Activated CD4-positive, CD25-positive, alpha-beta regulatory T cell treated with anti-CD3 and anti-CD28 coated beads, Interleukin-2, amount 50 U/mL, for 24 hours (primary cell): Measurements from ENCODE around the gene PIK3R3.
A peak's percentile ranks its signal among the peaks of the same experiment; 100 is the strongest.

Experiments used
- ATAC-seq, 2 donors: fragments of 150-1000 bp; cut with Tn5 transposase; one replicate each; pipeline ENCODE4 v1.10.0; 2021; ENCODE audit warnings: mild to moderate bottlenecking in 1 of 2, moderate library complexity in 1 of 2

Gene PIK3R3

DNA sequence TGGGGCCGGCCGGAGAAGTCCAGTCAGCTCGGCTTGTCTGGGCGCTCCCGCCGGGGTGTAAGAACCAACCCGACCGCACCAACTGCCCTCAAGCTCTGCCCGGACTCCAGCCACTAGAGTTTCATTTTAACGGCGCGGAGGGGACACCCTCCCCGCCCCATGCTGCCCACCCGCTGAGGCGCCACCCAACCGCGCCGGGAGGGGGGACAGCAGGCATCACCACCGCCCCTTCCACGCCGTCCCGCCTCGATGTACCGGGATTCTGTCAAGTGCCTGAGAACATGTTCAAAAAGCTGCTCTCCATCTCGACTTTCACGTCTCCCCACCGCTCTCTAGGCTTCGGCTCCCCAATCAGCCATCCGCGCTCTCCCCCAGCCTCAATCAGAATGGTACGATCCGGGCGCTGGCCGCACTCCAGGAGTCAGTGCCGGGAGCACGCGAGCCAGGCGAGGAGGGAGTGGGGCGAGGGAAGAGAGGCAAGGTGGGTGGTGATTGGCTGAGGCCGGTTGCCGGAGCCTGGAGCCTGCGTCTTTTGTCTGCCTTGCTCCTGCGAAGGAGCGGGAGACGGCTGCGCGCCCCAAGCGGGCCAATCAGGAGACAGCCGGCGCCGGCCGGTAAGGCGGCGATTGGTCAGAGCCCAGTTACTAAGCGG is at the start of gene PIK3R3:
TSS of gene PIK3R3 (minus strand) at position 101 of the 652 bp plus-strand sequence. CDS start 677 bp downstream, outside the sequence.
- peak; percentile 97 for ATAC-seq

DNA sequence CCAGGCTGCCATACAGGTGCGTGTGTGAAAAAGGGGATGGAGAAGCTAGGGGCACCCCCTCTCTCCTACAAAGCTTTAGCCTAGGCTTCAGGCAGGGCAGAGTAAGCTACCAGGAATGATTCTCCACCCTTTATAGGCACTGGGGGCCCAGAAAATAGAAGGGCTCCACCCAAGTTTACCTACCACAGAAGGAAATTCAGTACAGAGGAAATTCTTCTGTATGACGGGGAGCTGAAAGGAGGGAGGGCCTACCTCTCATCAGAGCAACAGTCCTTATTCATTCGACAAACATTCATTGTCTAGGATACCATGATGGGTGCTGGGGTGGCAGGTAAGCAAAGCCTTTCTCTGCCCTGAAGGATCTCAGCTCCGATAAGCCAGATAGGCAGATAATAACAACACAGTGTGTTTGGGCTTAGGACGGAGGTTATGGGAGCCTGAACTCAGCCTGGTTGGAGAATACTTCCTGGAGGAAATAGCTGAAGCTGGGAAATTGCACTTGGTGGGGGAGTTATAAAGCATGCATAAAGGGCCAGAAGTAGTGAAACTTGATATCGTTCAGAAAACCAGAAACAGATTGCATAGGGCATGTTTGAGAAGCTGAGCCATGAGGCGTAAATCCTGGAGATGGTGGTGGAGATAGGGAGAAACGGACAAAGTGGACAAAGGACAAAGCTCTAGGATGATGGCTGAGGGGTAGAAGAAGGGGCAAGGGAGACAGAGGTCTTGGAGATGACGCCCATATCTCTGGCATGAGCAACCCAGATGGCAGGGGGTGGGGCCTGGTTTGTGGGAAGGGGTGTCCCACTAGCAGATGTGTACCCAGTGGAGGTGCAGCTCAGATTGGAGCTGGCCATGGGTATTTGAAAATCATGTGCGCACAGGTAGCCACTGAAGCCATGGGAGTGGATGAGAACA is 49.2 kb upstream of the PIK3R3 start:
- ATAC-seq, result no peak

DNA sequence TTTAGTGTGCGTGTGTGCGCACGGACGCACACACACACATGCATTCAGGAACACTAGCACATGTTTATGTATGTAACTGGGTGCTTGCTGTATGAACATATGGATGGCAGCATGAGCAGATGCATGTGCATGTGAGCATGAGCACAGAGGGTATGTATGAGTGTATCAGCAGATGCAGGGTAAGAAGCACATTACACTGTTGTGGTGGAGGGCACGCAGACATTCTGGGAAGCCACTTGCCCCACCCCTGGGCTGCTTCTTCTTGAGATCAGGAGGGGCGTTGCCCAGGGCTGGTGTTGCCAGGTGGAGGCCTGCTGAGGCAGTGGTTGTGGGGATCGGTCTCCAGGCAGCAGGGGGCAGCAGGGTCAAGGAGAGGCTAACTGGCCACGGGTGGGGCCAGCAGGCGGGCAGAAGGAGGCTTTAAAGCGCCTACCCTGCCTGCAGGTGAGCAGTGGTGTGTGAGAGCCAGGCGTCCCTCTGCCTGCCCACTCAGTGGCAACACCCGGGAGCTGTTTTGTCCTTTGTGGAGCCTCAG is 47.7 kb upstream of the PIK3R3 start:
- no peak for ATAC-seq

DNA sequence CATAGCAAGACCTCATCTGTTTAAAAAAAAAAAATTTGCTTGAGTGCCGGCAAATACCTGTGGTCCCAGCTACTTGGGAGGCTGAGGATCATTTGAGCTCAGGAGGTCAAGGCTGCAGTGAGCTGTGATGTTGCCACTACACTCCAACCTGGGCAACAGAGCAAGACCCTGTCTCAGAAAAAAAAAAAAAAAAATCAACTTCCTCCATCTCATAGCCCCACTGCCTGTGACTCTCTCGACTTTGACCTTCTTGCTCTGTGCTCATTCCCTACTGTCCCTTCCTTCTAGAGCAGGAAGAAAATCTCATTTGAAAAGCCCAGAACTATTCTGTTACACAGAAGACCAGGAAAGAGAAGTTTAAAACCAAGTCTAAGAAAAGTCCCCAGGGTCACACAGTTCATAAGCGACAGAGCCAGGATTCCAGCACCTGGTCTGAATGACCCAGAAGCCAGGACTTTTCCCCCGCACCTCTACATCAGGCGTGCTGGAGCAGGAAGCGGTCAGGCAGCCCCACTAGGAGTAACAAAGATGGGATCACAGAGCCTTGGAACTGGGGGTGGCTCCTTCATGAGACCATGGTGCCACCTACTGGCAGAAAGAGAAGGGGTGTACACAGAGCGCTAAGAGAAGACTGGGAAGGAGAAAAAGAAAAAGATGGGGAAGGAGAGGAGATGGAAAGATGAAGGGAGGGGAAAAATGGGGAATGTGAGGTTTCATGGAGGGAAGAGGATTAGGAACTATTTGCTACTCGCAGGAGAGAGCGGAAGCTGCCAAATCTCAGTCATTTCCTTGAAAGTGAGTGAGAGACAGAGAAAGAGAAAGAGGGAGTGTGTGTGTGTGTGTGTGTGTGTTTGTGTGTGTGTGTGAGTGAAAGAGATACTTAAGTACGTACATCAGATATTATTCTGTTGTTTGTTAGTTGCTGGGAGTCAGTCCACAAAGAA is 47.0 kb upstream of the PIK3R3 start:
- peak; percentile 79 to 85 for ATAC-seq

DNA sequence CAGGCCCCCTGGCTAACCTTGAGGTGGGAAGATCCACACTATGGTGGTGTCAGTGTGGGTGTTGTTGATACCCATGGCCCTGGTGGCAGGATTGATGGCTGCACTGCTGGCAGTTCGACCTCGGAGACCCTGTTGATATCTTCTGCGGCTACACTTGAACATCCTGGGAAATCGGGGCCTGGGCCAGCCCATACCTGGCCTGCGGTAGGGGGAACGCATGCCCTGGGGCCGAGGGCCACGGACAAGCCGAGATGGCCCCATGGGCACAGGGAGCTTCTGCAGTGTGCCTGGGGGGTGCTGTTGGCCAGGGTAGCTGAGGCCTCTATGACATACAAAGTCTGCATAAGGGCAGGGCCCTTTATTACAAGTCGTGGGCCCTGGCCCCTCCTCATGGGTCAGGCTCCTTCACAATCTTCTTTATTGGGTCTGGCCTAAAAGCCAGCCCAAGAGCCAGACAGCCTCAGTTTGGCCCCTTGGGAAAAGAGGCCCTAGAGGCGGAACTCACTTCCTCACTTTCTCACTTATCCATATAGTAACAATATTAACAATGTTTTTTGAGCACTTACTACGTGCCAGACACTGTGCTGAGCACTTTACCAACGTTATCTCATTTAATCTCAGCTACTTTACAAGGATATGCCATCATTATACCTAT is 43.9 kb upstream of the PIK3R3 start, which contains the start of gene P3R3URF:
TSS of gene P3R3URF (minus strand) at position 278 of the 655 bp plus-strand sequence. CDS start at position 261, 17 bp downstream.
- no peak for ATAC-seq

DNA sequence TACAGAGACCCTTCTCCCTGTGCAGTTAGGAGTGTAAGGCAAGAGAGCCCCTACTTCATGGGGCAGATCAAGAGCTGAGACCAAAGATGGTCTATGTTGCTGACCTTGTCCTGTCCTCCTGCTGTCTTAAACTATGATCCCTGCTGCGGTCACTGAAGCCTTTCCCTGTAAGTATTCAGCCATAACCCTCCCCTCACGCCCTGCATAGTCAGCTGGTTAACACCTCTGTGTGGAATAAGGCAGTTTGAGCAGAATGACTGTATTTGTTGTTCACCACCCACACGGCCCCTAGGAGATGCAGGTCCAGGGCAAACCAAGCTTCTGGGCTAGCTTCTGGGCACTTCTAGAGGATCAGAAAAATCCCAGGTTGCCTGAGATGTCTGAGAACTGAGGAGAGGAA is 42.8 kb upstream of the PIK3R3 start:
- ATAC-seq, result no peak

DNA sequence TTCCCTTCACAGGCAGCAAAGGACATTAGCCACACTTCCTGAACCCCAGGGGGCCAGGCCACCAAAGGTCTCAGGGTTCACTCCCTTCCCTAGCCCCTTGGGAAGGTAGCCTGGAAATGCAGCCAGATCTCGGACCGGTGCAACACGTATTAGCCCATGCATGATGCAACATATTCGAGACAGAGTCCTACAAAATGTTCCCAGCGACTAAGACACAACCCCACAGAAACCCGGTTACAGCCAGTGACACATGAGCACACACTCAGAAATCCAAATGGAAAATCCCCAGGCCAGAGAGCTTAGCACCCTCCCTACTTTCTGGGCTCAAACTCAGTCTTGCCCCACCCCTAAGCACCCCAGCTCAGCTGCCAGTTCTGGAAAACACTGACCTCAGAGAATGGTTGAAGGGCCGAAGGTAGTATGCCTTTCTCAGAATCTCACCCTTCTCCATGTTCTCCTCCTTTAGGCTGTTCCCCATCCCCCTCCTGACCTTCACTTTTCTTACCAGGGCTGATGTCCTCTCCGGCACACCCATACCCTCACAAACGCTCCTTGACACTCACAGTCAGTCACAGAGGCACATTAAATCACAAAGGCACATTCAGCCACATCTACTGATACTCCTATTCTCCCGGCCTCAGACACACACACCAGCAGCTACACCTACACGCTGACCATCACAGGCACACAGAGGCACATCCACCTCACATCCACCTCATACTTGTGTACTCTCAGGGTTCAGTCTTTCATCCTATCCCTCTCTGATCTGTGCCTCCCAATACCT is 42.2 kb upstream of the PIK3R3 start, which contains the start of gene TSPAN1:
TSS of gene TSPAN1 (plus strand) at position 640 of the 784 bp plus-strand sequence. CDS start 6,021 bp downstream, outside the sequence.
- ATAC-seq, result no peak

DNA sequence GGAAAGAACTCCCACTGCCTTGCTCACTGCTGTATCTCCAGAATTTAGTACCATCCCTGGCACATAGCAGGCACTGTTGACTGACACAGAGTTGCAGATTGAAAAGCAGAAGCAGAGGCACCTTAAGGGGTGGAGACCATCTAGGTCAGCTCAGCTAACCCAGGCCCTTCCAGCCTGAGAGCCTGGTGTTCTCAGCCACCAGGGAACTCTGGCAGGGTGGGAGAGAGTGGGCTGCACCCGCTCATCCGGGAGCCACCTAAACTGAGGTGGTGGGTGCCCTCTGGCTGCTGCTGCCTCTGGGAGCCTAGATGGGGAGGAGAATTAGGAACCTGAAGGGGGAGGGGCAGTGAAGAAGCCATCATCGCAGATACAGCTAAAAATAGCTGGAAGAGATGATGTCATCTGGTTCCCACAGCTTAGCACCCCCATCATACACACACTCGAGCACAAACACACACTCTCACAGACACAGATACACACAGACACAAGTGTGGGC is 41.0 kb upstream of the PIK3R3 start:
- no peak for ATAC-seq

DNA sequence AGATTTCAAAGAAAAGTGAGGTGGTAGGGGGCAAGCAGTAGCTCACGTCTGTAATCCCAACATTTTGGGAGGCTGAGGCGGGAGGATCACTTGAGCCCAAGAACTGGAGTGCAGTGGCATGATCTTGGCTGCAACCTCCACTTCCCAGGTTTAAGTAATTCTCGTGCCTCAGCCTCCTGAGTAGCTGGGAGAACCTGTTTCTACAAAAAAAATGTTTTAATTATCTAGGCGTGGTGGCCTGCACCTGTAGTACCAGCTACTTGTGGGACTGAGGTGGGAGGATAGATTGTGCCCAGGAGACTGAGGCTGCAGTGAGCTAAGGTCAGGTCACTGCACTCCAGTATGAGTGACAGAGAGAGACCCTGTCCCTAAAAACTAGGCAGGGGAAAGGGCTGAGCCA is 39.9 kb upstream of the PIK3R3 start:
- no peak for ATAC-seq

DNA sequence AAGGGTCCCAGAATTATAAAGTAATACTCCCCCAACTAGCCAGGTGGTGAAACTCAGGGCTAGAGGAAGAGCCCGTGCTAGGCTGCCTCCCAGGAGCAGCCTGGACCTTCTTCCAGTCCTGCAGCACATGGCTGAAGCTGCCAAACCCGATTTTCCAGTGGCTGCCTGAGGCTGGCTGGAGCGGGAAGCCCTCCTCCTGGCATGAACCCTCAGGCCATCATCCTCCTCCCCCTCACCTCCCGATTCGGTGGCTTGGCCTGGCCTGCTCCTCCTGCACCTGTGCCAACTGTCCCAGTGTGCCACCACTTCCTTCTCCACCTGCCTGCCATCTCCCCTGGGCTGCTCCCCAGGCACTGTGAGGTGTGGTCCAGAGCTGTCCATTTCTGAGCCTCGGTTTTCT is 39.4 kb upstream of the PIK3R3 start:
- no peak for ATAC-seq

DNA sequence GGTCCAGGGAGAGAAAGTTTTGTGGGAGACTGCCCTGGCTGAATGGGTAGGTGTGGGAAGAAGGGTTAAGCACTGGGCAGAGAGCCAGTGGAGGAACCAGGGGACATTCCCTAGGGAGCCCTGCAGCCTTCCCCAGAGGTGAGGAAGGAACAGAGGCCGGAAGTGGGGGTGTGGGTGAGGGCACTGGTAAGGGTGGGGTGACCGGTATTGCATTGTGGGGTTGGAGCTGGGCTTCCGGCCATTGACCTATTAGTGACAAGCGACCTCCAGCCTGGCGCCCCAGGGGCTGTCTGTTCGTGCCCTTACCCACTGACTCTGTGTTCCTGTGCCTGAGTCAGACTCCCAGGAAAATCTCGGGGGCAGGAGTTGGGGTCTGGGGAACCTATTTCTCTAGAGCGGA is 38.9 kb upstream of the PIK3R3 start:
- ATAC-seq, result no peak

DNA sequence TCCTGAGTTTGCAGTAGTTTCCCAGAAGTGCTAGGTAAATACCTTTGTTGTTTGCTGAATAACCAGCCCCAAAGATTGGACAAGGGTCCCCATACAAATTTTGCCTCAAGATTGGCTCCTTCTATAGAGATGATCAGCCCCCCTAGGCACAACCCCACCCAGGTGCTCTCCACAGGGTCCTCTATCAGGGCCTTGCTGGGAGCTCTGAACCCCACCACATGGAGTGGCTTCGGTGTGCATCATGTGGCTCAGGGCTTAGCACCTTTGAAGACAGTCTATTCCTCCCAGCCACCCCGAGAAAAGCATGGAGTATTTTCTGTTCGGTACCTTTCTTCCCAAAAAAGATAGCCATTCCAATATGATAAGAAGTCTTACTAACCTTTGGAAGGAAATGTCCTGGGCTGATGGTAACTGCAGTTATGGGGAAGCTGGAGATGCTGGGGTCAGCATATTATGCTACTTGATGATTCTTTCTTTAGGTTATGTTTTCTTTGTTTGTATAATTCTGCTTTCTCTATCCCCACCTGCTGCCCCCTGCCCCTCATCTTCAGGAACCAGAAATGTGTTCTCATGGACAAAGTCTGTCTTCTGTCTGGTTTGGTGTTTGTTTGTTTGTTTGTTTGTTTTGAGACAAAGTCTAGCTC is 37.5 kb upstream of the PIK3R3 start:
- no peak for ATAC-seq

DNA sequence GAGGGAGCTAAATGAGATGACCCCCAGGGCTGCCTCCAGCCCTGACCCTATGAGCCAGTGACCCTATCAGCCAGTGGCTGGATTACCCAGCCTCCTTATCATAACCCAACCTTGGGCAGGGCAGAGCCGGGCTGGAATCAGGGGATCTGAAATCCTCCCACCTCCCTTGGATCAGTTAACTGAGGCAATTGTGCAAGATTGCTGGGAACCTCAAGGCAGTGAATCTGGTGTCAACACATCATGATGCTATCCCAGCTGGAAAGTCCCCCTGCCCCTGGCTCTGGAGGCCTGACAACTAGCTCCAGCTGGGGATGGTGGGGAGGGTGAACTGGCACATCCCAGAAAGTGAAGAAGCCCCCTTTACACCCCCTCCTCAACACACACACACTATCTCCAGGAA is 36.0 kb upstream of the PIK3R3 start:
- no peak for ATAC-seq

DNA sequence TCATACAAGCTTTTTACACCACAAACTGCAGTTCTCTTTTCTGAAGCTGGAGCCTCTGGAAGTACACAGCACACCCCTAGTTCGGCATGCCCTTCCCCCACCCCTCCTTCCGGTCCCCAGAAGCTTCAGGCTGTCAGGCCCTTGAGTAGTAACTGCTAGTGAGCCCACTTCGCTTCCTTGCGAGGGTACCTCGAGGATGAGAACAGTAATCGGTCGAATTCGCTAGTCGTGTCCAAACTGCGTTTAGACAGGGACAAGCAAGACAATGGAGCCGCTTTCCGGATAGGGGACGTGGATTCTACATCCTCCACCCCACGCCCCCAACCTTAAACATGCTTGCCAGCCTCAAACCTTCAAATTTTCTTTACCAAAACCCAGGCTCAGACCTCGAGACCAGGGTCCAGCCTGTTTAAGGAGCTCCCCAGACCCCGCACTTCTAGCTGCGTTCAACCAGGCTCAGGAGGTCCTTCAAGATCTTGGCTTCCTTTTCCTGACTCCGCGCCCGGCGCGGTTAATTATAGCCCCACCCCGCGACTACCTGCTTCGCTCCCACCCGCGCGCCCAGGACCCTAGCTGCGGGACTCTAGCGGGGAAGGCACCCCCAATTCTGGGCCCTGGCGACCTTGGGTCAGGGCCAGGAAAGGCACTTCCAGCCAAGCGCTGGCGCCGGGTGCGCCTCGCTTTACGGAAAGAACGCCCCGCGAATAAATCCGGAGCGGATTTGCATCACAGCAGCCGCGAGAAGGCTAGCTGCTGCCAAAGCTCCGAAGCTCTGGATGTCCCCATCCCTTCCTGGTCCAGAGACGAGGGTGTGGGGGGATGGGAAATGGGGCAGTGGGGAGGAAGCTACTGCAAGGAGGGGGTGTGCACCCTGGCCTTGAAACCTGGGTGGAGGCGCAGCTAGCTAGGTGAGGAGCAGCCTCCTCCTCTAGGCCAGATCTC is 34.4 kb upstream of the PIK3R3 start:
- peak; percentile 63 to 64 for ATAC-seq

DNA sequence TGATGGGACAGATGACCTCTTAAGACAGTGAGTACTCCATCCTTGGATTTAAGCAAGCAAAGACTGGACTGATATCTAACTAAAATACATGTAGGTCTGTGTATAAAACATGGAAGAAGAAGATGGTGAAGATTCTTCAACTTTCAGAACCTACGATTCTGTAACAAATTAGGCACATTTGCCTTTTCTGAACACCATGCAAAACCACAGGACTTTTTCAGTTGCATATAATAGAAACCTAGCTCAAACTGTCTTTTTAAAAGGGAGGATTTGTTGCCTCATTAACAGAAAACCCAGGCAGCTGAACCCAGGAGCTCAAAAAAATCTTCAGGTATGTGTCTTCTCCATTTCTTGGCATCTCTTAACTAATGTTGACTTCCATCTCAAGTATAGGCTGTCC is 27.8 kb upstream of the PIK3R3 start:
- no peak for ATAC-seq

DNA sequence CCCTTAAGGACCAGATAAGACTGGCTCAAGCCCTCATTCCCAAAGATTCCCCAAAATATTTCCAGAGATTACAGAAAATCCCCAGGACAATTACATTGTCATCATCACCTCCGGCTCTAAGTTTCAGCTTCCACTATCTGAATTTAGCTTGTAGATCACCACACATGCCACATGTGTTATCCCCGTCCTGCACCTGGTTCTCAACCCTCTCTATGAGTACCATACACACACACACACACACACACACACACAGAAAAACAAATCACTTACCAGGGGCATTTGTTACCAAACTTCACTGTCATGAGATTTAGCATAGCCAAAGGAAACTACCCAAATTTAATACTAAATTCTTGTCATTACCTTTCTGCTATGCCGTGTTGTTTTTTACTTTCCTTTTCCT is 27.1 kb upstream of the PIK3R3 start:
- no peak for ATAC-seq

DNA sequence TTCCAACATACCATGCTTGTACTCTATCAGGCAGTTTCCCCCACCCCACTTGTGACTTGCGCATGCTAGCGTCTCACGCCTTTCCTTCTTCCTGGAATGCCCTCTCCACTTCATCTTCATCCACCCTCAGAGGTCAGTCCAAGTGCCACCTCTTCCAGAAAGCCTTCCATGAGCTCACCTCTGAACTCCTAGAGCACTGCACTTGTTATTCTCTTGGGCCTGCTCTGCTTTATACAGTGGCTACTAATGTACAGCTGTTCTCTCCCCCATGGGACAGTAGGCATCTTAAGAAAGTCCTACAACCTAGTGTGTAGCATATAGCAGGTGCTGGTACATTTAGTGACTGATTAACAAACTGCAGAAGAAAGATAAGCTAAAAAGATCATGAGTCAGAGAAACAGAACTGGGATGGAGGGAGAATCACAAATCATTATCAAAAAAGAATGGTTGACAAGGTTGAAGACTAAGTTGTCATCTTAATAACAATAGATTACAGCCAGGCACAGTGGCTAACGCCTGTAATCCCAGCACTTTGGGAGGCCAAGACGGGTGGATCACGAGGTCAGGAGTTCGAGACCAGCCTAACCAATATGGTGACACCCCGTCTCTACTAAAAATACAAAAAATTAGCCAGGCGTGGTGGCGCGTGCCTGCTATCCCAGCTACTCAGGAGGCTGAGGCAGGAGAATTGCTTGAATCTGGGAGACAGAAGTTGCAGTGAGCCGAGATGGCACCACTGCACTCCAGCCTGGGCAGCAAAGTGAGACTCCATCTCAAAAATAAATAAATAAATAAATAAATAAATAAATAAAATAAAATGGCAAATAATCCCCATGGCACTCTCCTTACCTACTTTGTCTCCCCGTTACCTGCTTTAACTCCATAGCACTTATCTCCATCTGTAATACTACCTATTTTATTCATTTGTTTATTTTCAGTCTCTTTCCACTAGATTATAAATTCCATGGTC is 26.2 kb upstream of the PIK3R3 start:
- ATAC-seq, result no peak

DNA sequence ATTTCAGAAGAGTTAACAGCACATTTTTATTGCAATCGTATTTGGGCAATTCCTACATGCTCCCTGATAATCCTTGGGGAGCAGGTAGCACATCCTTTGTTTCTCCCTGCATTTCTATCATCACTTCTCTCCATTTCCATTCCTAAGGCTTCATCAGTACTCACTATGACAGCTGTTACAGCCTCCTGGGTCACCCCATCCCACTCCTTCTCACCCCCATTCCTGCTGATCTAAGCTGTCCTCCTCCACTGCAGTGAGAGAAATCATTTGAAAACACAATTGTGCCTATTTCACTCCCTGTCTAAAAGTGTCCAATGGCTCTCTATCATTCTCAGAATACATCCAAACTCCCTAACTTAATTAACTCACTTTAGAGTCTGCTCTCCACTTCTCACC is 25.5 kb upstream of the PIK3R3 start:
- no peak for ATAC-seq
